ENCODE data around the gene PRMT7. TPM values are rescaled to one million over a fixed set of nuclear protein-coding genes. Genes with fewer than 3 reads are reported as not detected.

The PRMT7 gene
- total RNA-seq, 1 experiment from 2014 or later = 59.3 TPM

DNA sequence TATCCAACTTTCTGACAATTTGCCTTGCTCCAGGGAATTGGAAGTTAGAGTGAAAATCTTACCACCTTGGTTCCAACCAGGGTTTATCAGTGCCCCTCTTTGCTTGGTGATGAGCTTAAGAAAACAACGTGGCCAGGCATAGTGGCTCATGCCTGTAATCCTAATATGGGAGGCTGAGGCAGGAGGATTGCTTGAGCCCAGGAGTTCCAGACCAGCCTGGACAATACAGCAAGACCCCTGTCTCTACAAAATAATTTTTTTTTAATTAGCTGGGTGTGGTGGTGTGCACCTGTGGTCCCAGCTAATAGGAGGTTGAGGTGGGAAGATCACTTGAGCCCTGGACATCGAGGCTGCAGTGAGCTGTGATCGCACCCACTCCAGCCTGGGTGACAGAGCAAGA lies 25.1 kb upstream of the PRMT7 start (continued):
- TF ChIP-seq, protein P1, sequence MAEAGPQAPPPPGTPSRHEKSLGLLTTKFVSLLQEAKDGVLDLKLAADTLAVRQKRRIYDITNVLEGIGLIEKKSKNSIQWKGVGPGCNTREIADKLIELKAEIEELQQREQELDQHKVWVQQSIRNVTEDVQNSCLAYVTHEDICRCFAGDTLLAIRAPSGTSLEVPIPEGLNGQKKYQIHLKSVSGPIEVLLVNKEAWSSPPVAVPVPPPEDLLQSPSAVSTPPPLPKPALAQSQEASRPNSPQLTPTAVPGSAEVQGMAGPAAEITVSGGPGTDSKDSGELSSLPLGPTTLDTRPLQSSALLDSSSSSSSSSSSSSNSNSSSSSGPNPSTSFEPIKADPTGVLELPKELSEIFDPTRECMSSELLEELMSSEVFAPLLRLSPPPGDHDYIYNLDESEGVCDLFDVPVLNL (CRISPR knock-in tag; IDR thresholded peaks at IDR 0.05; ENCODE audit: borderline replicate concordance, low read depth) = no peak
- TF ChIP-seq ZSCAN18 (CRISPR knock-in tag; IDR thresholded peaks at IDR 0.05) (no peak), NFATC4 (CRISPR knock-in tag; IDR thresholded peaks at IDR 0.05) (no peak), ZNF121 (CRISPR knock-in tag; IDR thresholded peaks at IDR 0.05) (no peak), ZNF232 (CRISPR knock-in tag; IDR thresholded peaks at IDR 0.05) (no peak), NR3C1 (CRISPR knock-in tag; conservative IDR thresholded peaks at IDR 0.05; ENCODE audit: low read depth) (no peak)
- TF ChIP-seq, protein P2, sequence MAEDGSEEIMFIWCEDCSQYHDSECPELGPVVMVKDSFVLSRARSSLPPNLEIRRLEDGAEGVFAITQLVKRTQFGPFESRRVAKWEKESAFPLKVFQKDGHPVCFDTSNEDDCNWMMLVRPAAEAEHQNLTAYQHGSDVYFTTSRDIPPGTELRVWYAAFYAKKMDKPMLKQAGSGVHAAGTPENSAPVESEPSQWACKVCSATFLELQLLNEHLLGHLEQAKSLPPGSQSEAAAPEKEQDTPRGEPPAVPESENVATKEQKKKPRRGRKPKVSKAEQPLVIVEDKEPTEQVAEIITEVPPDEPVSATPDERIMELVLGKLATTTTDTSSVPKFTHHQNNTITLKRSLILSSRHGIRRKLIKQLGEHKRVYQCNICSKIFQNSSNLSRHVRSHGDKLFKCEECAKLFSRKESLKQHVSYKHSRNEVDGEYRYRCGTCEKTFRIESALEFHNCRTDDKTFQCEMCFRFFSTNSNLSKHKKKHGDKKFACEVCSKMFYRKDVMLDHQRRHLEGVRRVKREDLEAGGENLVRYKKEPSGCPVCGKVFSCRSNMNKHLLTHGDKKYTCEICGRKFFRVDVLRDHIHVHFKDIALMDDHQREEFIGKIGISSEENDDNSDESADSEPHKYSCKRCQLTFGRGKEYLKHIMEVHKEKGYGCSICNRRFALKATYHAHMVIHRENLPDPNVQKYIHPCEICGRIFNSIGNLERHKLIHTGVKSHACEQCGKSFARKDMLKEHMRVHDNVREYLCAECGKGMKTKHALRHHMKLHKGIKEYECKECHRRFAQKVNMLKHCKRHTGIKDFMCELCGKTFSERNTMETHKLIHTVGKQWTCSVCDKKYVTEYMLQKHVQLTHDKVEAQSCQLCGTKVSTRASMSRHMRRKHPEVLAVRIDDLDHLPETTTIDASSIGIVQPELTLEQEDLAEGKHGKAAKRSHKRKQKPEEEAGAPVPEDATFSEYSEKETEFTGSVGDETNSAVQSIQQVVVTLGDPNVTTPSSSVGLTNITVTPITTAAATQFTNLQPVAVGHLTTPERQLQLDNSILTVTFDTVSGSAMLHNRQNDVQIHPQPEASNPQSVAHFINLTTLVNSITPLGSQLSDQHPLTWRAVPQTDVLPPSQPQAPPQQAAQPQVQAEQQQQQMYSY (CRISPR knock-in tag; IDR thresholded peaks at IDR 0.05) = no peak

- H3K4me3 Mint-ChIP-seq = no peak overlapping the region
- CTCF ChIA-PET = interaction anchor here (0.7 to 3.3 kb wide), 2 partner anchors 17 to 22 kb away, joined by 3 to 13 read pairs; partner anchors contain the start of gene SLC7A6
- no peaks in the 10 kb centered on the region for H3K27me3 Mint-ChIP-seq (ENCODE audit: low read depth)
- POLR2A ChIA-PET = no interaction called here
- H3K27ac Mint-ChIP-seq = no peak overlapping the region
- ATAC-seq = no peak
- H3K36me3 Mint-ChIP-seq = peaks cover 20% of the 10 kb centered on the region
- DNase-seq (ENCODE audit: low spot score) = no peak
- H3K4me1 Mint-ChIP-seq = peaks cover 8% of the 10 kb centered on the region
- H3K9me3 Mint-ChIP-seq = no peaks in the 10 kb centered on the region
- no peak for TF ChIP-seq ZNF263 (CRISPR knock-in tag; IDR thresholded peaks at IDR 0.05; ENCODE audit: low read depth)
- TF ChIP-seq ZBTB21 (CRISPR knock-in tag; IDR thresholded peaks at IDR 0.05; ENCODE audit: borderline replicate concordance) = no peak
- TF ChIP-seq PREB (CRISPR knock-in tag; IDR thresholded peaks at IDR 0.05; ENCODE audit: borderline replicate concordance) = no peak
- TF ChIP-seq, protein P3, sequence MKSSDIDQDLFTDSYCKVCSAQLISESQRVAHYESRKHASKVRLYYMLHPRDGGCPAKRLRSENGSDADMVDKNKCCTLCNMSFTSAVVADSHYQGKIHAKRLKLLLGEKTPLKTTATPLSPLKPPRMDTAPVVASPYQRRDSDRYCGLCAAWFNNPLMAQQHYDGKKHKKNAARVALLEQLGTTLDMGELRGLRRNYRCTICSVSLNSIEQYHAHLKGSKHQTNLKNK (CRISPR knock-in tag; IDR thresholded peaks at IDR 0.05) = no peak
- TF ChIP-seq, protein P4, sequence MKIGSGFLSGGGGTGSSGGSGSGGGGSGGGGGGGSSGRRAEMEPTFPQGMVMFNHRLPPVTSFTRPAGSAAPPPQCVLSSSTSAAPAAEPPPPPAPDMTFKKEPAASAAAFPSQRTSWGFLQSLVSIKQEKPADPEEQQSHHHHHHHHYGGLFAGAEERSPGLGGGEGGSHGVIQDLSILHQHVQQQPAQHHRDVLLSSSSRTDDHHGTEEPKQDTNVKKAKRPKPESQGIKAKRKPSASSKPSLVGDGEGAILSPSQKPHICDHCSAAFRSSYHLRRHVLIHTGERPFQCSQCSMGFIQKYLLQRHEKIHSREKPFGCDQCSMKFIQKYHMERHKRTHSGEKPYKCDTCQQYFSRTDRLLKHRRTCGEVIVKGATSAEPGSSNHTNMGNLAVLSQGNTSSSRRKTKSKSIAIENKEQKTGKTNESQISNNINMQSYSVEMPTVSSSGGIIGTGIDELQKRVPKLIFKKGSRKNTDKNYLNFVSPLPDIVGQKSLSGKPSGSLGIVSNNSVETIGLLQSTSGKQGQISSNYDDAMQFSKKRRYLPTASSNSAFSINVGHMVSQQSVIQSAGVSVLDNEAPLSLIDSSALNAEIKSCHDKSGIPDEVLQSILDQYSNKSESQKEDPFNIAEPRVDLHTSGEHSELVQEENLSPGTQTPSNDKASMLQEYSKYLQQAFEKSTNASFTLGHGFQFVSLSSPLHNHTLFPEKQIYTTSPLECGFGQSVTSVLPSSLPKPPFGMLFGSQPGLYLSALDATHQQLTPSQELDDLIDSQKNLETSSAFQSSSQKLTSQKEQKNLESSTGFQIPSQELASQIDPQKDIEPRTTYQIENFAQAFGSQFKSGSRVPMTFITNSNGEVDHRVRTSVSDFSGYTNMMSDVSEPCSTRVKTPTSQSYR (CRISPR knock-in tag; IDR thresholded peaks at IDR 0.05) = no peak
- TF ChIP-seq, protein P5, sequence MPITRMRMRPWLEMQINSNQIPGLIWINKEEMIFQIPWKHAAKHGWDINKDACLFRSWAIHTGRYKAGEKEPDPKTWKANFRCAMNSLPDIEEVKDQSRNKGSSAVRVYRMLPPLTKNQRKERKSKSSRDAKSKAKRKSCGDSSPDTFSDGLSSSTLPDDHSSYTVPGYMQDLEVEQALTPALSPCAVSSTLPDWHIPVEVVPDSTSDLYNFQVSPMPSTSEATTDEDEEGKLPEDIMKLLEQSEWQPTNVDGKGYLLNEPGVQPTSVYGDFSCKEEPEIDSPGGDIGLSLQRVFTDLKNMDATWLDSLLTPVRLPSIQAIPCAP (CRISPR knock-in tag; IDR thresholded peaks at IDR 0.05) = no peak
- no peak for TF ChIP-seq USF2 (CRISPR knock-in tag; IDR thresholded peaks at IDR 0.05)
- TF ChIP-seq OVOL2 (CRISPR knock-in tag; IDR thresholded peaks at IDR 0.05; ENCODE audit: borderline replicate concordance) = no peak
- TF ChIP-seq CREM (CRISPR knock-in tag; IDR thresholded peaks at IDR 0.05) = no peak
- TF ChIP-seq SMAD4 (CRISPR knock-in tag; IDR thresholded peaks at IDR 0.05) = no peak
- TF ChIP-seq CBFB (CRISPR knock-in tag; IDR thresholded peaks at IDR 0.05; ENCODE audit: low read depth) = no peak
- TF ChIP-seq PRRX2 (CRISPR knock-in tag; IDR thresholded peaks at IDR 0.05) = no peak
- TF ChIP-seq HMGXB4 (CRISPR knock-in tag; IDR thresholded peaks at IDR 0.05) = no peak
- no peak for TF ChIP-seq JUN (CRISPR knock-in tag; IDR thresholded peaks at IDR 0.05)
Observed at GRCh38 chr16:68286153-68287074, 24.4 kb upstream of the PRMT7 start.
